Nephron progenitor cell (in vitro differentiated cells): ENCODE data around the gene NIPAL3.
A peak's percentile ranks its signal among the peaks of the same experiment; 100 is the strongest.
"Not testable (repeated sequence)": the region's sequence is repeated elsewhere in the genome, so short reads cannot be mapped to it uniquely, and the experiment has no call there.

Experiments used
- DNase-seq: peaks from one replicate; pipeline ENCODE4 v3.0.0; 2021
- H3K27ac Mint-ChIP-seq: 2 replicates; pipeline ENCODE4 v1.8.0; 2021; ENCODE audit warnings: mild to moderate bottlenecking, moderate library complexity, mixed read lengths
- H3K27me3 Mint-ChIP-seq: 2 replicates; pipeline ENCODE4 v1.8.0; 2021; ENCODE audit warnings: mild to moderate bottlenecking, low read depth, mixed read lengths; ENCODE audit not compliant: poor library complexity
- H3K36me3 Mint-ChIP-seq: 2 replicates; pipeline ENCODE4 v1.8.0; 2021; ENCODE audit warnings: low read depth, mixed read lengths
- H3K4me1 Mint-ChIP-seq: 2 replicates; pipeline ENCODE4 v1.8.0; 2021; ENCODE audit warnings: mixed read lengths
- H3K4me3 Mint-ChIP-seq: 2 replicates; pipeline ENCODE4 v1.8.0; 2021; ENCODE audit warnings: mild to moderate bottlenecking, moderate library complexity, mixed read lengths
- H3K9me3 Mint-ChIP-seq: 2 replicates; pipeline ENCODE4 v1.8.0; 2021; ENCODE audit warnings: mild to moderate bottlenecking, moderate library complexity, mixed read lengths
- TF ChIP-seq, protein P1 (sequence below): fragments of 200-600 bp; sonication (generic); IDR thresholded peaks from 2 replicates; pipeline ENCODE4 v1.5.0; 2021; ENCODE audit warnings: antibody characterized with exemption

The NIPAL3 gene

DNA sequence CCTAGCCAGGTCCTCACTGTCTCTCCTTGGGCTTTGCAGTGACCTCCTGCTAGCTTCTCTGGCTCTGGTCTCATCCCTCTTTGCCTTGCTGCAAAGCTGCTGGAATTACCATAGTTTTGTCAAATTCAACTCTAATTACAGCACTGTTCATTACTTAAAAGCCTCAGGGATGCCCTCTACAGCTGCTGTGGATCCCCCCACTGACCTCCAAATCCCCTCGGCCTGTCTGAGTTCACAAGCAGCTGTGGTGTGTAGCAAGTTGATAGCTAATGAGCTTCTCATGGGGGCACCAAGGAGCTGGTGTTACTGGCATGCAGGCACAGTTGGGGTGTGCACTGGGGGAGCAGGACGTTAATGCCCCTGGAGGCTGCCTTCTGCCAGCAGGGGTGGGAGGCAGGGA lies 24.8 kb downstream of the NIPAL3 start:
- DNase-seq = no peak
- TF ChIP-seq, protein P1, sequence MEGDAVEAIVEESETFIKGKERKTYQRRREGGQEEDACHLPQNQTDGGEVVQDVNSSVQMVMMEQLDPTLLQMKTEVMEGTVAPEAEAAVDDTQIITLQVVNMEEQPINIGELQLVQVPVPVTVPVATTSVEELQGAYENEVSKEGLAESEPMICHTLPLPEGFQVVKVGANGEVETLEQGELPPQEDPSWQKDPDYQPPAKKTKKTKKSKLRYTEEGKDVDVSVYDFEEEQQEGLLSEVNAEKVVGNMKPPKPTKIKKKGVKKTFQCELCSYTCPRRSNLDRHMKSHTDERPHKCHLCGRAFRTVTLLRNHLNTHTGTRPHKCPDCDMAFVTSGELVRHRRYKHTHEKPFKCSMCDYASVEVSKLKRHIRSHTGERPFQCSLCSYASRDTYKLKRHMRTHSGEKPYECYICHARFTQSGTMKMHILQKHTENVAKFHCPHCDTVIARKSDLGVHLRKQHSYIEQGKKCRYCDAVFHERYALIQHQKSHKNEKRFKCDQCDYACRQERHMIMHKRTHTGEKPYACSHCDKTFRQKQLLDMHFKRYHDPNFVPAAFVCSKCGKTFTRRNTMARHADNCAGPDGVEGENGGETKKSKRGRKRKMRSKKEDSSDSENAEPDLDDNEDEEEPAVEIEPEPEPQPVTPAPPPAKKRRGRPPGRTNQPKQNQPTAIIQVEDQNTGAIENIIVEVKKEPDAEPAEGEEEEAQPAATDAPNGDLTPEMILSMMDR = no peak
- no peak overlapping the region for H3K4me3 Mint-ChIP-seq
- H3K27me3 Mint-ChIP-seq = peaks cover 11% of the 10 kb centered on the region
- H3K9me3 Mint-ChIP-seq = no peaks in the 10 kb centered on the region
- H3K4me1 Mint-ChIP-seq = peaks cover 51% of the 10 kb centered on the region
- no peak overlapping the region for H3K27ac Mint-ChIP-seq
- peaks cover 2% of the 10 kb centered on the region for H3K36me3 Mint-ChIP-seq

DNA sequence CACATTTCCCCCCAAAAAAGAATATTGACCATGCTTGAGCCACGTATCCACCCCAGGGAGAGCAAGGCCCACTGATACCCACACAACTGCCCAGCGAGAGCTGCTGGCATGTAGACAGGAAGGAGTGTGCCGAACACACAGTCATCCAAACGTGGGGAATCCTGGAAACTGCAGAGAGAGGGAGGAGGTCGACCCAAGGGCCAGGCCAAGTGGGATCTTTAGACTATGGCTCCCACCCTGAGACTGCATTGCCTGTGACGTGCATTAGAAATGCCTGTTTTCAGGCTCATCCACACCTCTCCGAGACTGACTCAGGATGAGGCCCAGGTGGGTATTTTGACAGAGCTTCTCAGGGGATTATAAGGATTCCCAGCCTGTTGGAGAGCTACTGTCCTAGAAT lies 25.9 kb downstream of the NIPAL3 start:
- Mint-ChIP-seq H3K4me1 (peaks cover 51% of the 10 kb centered on the region), H3K9me3 (no peaks in the 10 kb centered on the region), H3K4me3 (no peak overlapping the region), H3K36me3 (peaks cover 10% of the 10 kb centered on the region), H3K27ac (peak overlapping the region; percentile 44), H3K27me3 (peaks cover 12% of the 10 kb centered on the region)
- no peak for DNase-seq
- TF ChIP-seq, protein P1 = no peak

DNA sequence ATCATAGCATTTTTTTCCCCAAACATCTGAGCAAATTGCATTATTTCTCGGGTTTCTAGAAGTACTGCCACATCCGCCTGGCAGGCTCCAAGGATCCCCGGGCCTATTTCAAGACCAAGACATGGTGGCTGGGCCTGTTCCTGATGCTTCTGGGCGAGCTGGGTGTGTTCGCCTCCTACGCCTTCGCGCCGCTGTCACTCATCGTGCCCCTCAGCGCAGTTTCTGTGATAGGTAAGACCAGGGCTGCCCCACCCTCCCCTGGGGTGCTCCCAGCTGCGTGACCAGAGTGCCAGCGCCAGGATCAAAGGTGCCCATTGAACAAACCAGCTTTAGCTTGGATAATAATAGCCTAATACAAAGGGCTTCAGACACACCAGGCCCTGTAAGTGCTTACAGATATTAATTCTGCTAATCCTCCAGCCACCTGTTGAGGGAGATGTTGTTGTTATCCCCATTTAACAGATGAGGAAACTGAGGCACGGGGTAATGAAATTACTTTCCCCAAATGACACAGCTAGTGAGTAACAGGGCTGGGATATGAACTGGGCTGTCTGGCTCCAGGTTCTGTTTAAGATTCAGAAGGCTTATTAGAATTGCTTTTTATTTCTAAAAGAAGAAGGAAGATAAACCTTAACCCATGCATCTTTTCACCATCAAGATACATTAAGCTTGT lies 26.5 kb downstream of the NIPAL3 start:
- H3K27me3 Mint-ChIP-seq = peaks cover 16% of the 10 kb centered on the region

DNA sequence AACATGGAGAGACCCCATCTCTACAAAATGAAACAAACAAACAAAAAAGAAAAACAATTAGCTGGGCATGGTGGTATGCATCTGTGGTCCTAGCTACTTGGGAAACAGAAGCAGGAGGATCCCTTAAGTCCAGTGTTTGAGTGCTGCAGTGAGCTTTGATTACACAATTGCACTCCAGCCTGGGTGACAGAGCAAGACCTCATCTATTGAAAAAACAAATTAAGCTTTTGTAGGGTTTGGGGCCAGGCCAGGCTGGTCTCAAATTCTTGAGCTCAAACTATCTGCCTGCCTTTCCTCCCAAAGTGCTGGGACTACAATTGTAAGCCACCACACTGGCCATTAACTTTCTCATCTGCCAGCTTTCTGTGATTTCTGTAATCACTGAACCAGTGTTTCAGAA lies 27.2 kb downstream of the NIPAL3 start:
- no peak overlapping the region for H3K27ac Mint-ChIP-seq
- peaks cover 16% of the 10 kb centered on the region for H3K27me3 Mint-ChIP-seq
- H3K4me3 Mint-ChIP-seq = no peak overlapping the region
- TF ChIP-seq, protein P1 = no peak
- no peak for DNase-seq
- peaks cover 46% of the 10 kb centered on the region for H3K4me1 Mint-ChIP-seq
- no peaks in the 10 kb centered on the region for H3K9me3 Mint-ChIP-seq
- H3K36me3 Mint-ChIP-seq = peaks cover 19% of the 10 kb centered on the region

More for the DNA sequence above, 26.5 kb downstream of the NIPAL3 start:
- Mint-ChIP-seq H3K27ac (no peak overlapping the region), H3K9me3 (no peaks in the 10 kb centered on the region), H3K4me1 (peaks cover 51% of the 10 kb centered on the region), H3K36me3 (peaks cover 16% of the 10 kb centered on the region), H3K4me3 (no peak overlapping the region)
- no peak for DNase-seq
- TF ChIP-seq, protein P1 = no peak

DNA sequence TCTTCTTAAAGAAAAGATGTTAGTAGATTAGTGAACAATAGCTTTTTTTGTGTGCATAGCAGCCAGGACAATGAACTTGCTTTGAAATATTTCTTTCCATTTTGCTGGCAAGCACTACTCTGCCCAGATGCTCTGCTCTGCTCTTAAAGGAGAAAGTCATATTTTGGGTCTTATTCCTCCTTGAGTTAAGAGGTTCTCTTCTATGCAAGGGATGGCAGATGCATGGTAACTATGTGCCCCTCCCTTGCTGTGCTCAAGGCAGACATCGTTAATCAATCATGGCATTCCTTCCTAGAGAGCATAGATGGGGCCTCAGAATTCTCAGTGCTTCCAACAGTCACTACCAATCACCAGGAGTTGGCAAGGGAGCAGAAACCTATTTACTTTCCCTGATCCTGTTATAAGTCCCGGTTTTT lies 27.6 kb downstream of the NIPAL3 start:
- no peak for DNase-seq
- TF ChIP-seq, protein P1 = no peak
- Mint-ChIP-seq H3K4me1 (peaks cover 42% of the 10 kb centered on the region), H3K27me3 (peaks cover 16% of the 10 kb centered on the region), H3K27ac (no peak overlapping the region), H3K36me3 (peaks cover 19% of the 10 kb centered on the region), H3K4me3 (no peak overlapping the region), H3K9me3 (no peaks in the 10 kb centered on the region)

DNA sequence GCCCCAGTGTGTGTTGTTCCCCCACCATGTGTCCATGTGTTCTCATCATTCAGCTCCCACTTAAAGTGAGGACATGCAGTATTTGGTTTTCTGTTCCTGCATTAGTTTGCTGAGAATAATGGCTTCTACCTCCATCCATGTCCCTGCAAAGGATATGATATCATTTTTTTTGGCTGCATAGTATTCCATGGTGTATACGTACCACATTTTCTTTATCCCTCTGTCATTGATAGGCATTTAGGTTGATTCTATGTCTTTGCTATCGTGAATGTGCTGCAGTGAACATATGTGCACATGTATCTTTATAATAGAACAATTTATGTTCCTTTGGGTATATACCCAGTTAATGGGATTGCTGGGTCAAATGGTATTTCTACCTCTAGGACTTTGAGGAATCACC lies 30.8 kb downstream of the NIPAL3 start:
- DNase-seq, H3K4me3 Mint-ChIP-seq, H3K27ac Mint-ChIP-seq, H3K9me3 Mint-ChIP-seq: not testable (repeated sequence)
- Mint-ChIP-seq H3K4me1 (peaks cover 13% of the 10 kb centered on the region), H3K27me3 (peaks cover 17% of the 10 kb centered on the region), H3K36me3 (peaks cover 19% of the 10 kb centered on the region)
